Loucy (cell line): ENCODE measurements around the gene TCN1.
"Not testable (repeated sequence)": the region's sequence is repeated elsewhere in the genome, so short reads cannot be mapped to it uniquely, and the experiment has no call there.

Source experiments
- H2AFZ ChIP-seq: fragments of 200-600 bp; sonication (generic); 2 replicates; pipeline ENCODE4 v1.6.0; 2016; ENCODE audit warnings: antibody characterized with exemption, mild to moderate bottlenecking, low read length, moderate library complexity
- H3F3A ChIP-seq: fragments of 200-600 bp; 2 replicates; pipeline ENCODE4 v1.6.0; 2016; ENCODE audit warnings: antibody characterized with exemption, low read depth, mild to moderate bottlenecking
- H3K27me3 ChIP-seq: fragments of 200-600 bp; sonication (generic); 2 replicates; pipeline ENCODE4 v1.6.1; 2014; ENCODE audit warnings: low read length, mild to moderate bottlenecking; ENCODE audit not compliant: insufficient read depth, poor library complexity, severe bottlenecking
- H3K36me3 ChIP-seq: fragments of 200-600 bp; sonication (generic); 2 replicates; pipeline ENCODE4 v1.6.1; 2016; ENCODE audit warnings: low read length; ENCODE audit not compliant: insufficient read depth
- H3K4me1 ChIP-seq: fragments of 200-600 bp; sonication (generic); 2 replicates; pipeline ENCODE4 v1.5.1; 2014; ENCODE audit warnings: low read length, mild to moderate bottlenecking; ENCODE audit not compliant: insufficient read depth, poor library complexity, severe bottlenecking
- H3K4me2 ChIP-seq: fragments of 200-600 bp; sonication (generic); 2 replicates; pipeline ENCODE4 v1.6.0; 2014; ENCODE audit warnings: antibody characterized with exemption, low read length, low read depth, mild to moderate bottlenecking; ENCODE audit not compliant: poor library complexity, severe bottlenecking
- H3K4me3 ChIP-seq: fragments of 200-600 bp; sonication (generic); 2 replicates; pipeline ENCODE4 v1.5.1; 2014; ENCODE audit warnings: low read length, mild to moderate bottlenecking, mixed read lengths; ENCODE audit not compliant: poor library complexity, severe bottlenecking
- H3K79me2 ChIP-seq: fragments of 200-600 bp; sonication (generic); 2 replicates; pipeline ENCODE4 v1.6.1; 2014; ENCODE audit warnings: low read length; ENCODE audit not compliant: insufficient read depth
- H3K9ac ChIP-seq: fragments of 200-600 bp; sonication (generic); 2 replicates; pipeline ENCODE4 v1.6.0; 2014; ENCODE audit warnings: mild to moderate bottlenecking, low read depth, low read length, moderate library complexity; ENCODE audit not compliant: poor library complexity, severe bottlenecking
- H3K9me2 ChIP-seq: fragments of 200-600 bp; sonication (generic); replicated peaks from 2 replicates; pipeline ENCODE4 v1.6.1; 2016; ENCODE audit warnings: low read depth, low read length, mixed read lengths
- H3K9me3 ChIP-seq: fragments of 200-600 bp; sonication (generic); 2 replicates; pipeline ENCODE4 v1.6.1; 2014; ENCODE audit warnings: mild to moderate bottlenecking, antibody characterized with exemption, low read length, low read depth; ENCODE audit not compliant: insufficient read depth
- H4K20me1 ChIP-seq: fragments of 200-600 bp; sonication (generic); 2 replicates; pipeline ENCODE4 v1.6.0; 2014; ENCODE audit warnings: antibody characterized with exemption, low read length, mild to moderate bottlenecking; ENCODE audit not compliant: insufficient read depth, poor library complexity, severe bottlenecking
- EZH2phosphoT487 ChIP-seq: fragments of 200-600 bp; IDR thresholded peaks from 2 replicates; pipeline ENCODE4 v1.6.1; 2018; ENCODE audit warnings: antibody characterized with exemption, mild to moderate bottlenecking, moderate library complexity, borderline replicate concordance
- TF ChIP-seq, protein P1 (sequence below): fragments of 200-600 bp; sonication (generic); conservative IDR thresholded peaks from 2 replicates; pipeline ENCODE4 v1.5.1; 2014; ENCODE audit warnings: mild to moderate bottlenecking, antibody characterized with exemption, low read length

The TCN1 gene

DNA sequence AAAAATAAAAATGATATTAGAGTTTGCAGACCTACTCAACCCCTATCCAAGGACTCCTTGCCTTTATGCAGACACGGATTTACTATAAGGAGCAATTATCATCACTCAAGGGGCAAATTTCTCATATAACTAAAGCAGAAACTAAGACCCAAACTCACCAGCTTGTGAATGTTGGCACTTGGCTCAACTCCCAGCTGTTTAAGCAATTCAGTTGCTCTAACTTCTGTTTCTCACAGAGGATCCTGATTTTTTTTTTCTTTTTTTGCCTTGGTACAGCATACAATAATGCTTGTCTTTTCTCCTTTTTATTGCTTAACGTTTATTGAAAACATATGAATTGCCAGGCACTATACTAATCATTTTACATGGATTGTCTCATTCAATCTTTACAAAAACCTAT, 11.4 kb downstream of the TCN1 start:
- no peak overlapping the region for H3K9ac ChIP-seq
- no peaks in the 10 kb centered on the region for H3F3A ChIP-seq
- H3K36me3 ChIP-seq: no peaks in the 10 kb centered on the region

DNA sequence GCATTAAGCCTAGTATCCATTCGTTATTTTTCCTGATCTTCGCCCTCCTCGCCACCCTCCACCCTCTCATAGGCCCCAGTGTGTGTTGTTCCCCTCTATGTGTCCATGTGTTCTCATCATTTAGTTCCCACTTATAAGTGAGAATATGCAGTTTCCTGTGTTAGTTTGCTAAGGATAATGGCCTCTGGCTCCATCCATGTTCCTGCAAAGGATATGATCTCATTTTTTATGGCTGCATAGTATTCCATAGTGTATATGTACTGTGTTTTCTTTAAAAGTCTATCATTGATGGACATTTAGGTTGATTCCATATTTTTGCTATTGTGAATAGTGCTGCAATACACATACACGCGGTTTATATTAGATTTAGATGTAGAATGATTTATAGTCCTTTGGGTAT, 14.9 kb downstream of the TCN1 start:
- H3K36me3 ChIP-seq, H3K9me3 ChIP-seq, H3F3A ChIP-seq, H3K9me2 ChIP-seq, H3K4me2 ChIP-seq, H3K9ac ChIP-seq, H2AFZ ChIP-seq, H3K79me2 ChIP-seq, H3K27me3 ChIP-seq, H4K20me1 ChIP-seq, H3K4me1 ChIP-seq, H3K4me3 ChIP-seq: not testable (repeated sequence)

More for the DNA sequence above, 11.4 kb downstream of the TCN1 start:
- H3K9me3 ChIP-seq: no peaks in the 10 kb centered on the region
- no peak overlapping the region for H3K4me3 ChIP-seq
- peaks cover 16% of the 10 kb centered on the region for H3K4me1 ChIP-seq
- no peak for TF ChIP-seq EZH2phosphoT487
- TF ChIP-seq, protein P1, sequence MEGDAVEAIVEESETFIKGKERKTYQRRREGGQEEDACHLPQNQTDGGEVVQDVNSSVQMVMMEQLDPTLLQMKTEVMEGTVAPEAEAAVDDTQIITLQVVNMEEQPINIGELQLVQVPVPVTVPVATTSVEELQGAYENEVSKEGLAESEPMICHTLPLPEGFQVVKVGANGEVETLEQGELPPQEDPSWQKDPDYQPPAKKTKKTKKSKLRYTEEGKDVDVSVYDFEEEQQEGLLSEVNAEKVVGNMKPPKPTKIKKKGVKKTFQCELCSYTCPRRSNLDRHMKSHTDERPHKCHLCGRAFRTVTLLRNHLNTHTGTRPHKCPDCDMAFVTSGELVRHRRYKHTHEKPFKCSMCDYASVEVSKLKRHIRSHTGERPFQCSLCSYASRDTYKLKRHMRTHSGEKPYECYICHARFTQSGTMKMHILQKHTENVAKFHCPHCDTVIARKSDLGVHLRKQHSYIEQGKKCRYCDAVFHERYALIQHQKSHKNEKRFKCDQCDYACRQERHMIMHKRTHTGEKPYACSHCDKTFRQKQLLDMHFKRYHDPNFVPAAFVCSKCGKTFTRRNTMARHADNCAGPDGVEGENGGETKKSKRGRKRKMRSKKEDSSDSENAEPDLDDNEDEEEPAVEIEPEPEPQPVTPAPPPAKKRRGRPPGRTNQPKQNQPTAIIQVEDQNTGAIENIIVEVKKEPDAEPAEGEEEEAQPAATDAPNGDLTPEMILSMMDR: no peak
- no peaks in the 10 kb centered on the region for H3K79me2 ChIP-seq
- no peaks in the 10 kb centered on the region for H4K20me1 ChIP-seq
- H3K4me2 ChIP-seq: no peak overlapping the region
- no peaks in the 10 kb centered on the region for H3K9me2 ChIP-seq
- no peaks in the 10 kb centered on the region for H3K27me3 ChIP-seq
- no peak overlapping the region for H2AFZ ChIP-seq

GRCh38 chr11:59849551-59849950, 16.7 kb downstream of the TCN1 start:
- H3F3A ChIP-seq, H3K4me3 ChIP-seq, H2AFZ ChIP-seq, H3K36me3 ChIP-seq, H3K9me3 ChIP-seq, H3K79me2 ChIP-seq, H3K4me2 ChIP-seq, H3K27me3 ChIP-seq, H3K9ac ChIP-seq, H4K20me1 ChIP-seq, H3K9me2 ChIP-seq, H3K4me1 ChIP-seq: not testable (repeated sequence)

- Histone ChIP-seq H3K9me3 (no peaks in the 10 kb centered on the region), H2AFZ (no peak overlapping the region), H3K4me3 (no peak overlapping the region), H3K79me2 (no peaks in the 10 kb centered on the region), H3K36me3 (no peaks in the 10 kb centered on the region), H3K27me3 (no peaks in the 10 kb centered on the region), H3K4me1 (peaks cover 4% of the 10 kb centered on the region), H3K9ac (no peak overlapping the region), H3K4me2 (no peak overlapping the region), H4K20me1 (no peaks in the 10 kb centered on the region), H3K9me2 (no peaks in the 10 kb centered on the region), H3F3A (no peaks in the 10 kb centered on the region)
- no peak for TF ChIP-seq EZH2phosphoT487
- TF ChIP-seq, protein P1: no peak
Measured at GRCh38 chr11:59849129-59849528, 17.2 kb downstream of the TCN1 start.

DNA sequence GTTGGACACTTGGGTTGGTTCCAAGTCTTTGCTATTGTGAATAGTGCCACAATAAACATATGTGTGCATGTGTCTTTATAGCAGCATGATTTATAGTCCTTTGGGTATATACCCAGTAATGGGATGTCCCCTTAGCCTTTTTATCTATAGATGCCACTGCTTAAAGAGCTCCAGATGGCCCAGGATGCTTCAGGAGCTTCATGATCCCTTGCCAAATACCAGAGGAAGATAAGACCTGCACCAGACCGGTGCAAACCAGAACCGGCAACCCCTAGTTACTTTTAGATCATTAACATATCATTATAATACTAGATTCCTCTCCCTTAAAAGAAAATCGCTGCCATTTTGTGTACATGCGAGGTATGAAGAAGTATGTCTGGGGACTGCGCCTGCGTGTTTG, 17.8 kb downstream of the TCN1 start:
- not testable (repeated sequence) for H3K36me3 ChIP-seq, H3K4me1 ChIP-seq, H2AFZ ChIP-seq, H3K79me2 ChIP-seq, H3K4me3 ChIP-seq, H3K9ac ChIP-seq, H3K4me2 ChIP-seq, H4K20me1 ChIP-seq, H3K27me3 ChIP-seq, H3K9me3 ChIP-seq, H3K9me2 ChIP-seq, H3F3A ChIP-seq
